SIG-M5 (cell line): ENCODE data around the gene ATAD3C.
"Not testable (repeated sequence)": the region's sequence is repeated elsewhere in the genome, so short reads cannot be mapped to it uniquely, and the experiment has no call there.

Experiments used
- DNase-seq: peaks from one replicate; lab custom pipeline; 2025; lab: John Stamatoyannopoulos, UW

ATAD3C gene

GRCh38 chr1:1472053-1472876, 22.8 kb downstream of the ATAD3C start:
- not testable (repeated sequence) for DNase-seq

GRCh38 chr1:1476011-1476410, 26.5 kb downstream of the ATAD3C start:
- DNase-seq = not testable (repeated sequence)

- DNase-seq = no peak
Measured at GRCh38 chr1:1477206-1477605, 27.7 kb downstream of the ATAD3C start.

GRCh38 chr1:1479547-1480487, 30.3 kb downstream of the ATAD3C start:
- DNase-seq = no peak

- DNase-seq = not testable (repeated sequence)
Measured at GRCh38 chr1:1480488-1480867, 31.0 kb downstream of the ATAD3C start.

GRCh38 chr1:1481811-1482210, 32.3 kb downstream of the ATAD3C start:
- DNase-seq = not testable (repeated sequence)

- DNase-seq = no peak
Measured at GRCh38 chr1:1482856-1483255, 33.4 kb downstream of the ATAD3C start.

- DNase-seq = no peak
Measured at GRCh38 chr1:1483714-1484113, 34.2 kb downstream of the ATAD3C start.

GRCh38 chr1:1484976-1485750, 35.7 kb downstream of the ATAD3C start:
- DNase-seq = not testable (repeated sequence)

- DNase-seq = not testable (repeated sequence)
Measured at GRCh38 chr1:1485755-1486317, 36.3 kb downstream of the ATAD3C start.

- no peak for DNase-seq
Measured at GRCh38 chr1:1487701-1488100, 38.2 kb downstream of the ATAD3C start.

GRCh38 chr1:1489231-1489630, 39.7 kb downstream of the ATAD3C start:
- DNase-seq = no peak

GRCh38 chr1:1489861-1490260, 40.4 kb downstream of the ATAD3C start:
- DNase-seq = no peak

- no peak for DNase-seq
Measured at GRCh38 chr1:1490633-1491230, 41.2 kb downstream of the ATAD3C start.

GRCh38 chr1:1491601-1492000, 42.1 kb downstream of the ATAD3C start:
- DNase-seq = no peak

- DNase-seq = not testable (repeated sequence)
Measured at GRCh38 chr1:1494311-1494710, 44.8 kb downstream of the ATAD3C start.

GRCh38 chr1:1495461-1495975, 46.0 kb downstream of the ATAD3C start:
- not testable (repeated sequence) for DNase-seq

GRCh38 chr1:1504777-1505365, 55.4 kb downstream of the ATAD3C start:
- not testable (repeated sequence) for DNase-seq

- DNase-seq = not testable (repeated sequence)
Measured at GRCh38 chr1:1505366-1505798, 55.9 kb downstream of the ATAD3C start.

- not testable (repeated sequence) for DNase-seq
Measured at GRCh38 chr1:1505801-1506200, 56.3 kb downstream of the ATAD3C start.

GRCh38 chr1:1507305-1507704, 57.8 kb downstream of the ATAD3C start:
- DNase-seq = no peak
